HCT116 (cell line): ENCODE results near the gene LYST. TPM values are rescaled to one million over a fixed set of nuclear protein-coding genes. Genes with fewer than 3 reads are reported as not detected.

Source experiments
- ATAC-seq: fragments of 200-7000 bp; cut with Tn5 transposase; 2 replicates; pipeline ENCODE4 v1.9.1; 2020; ENCODE audit warnings: mild to moderate bottlenecking, moderate library complexity
- BruUV-seq: library from RNA; stranded (reverse); fragments of 400-500 nt; replicated peaks from 2 replicates; lab custom pipeline; 2021; lab: Mats Ljungman, UMichigan
- CTCF ChIA-PET: fragments of 300-600 bp; sonication (Branson Sonifier 250); formaldehyde crosslinking; loops from one replicate; lab custom pipeline; 2021; ENCODE audit warnings: antibody characterized with exemption; lab: Charles Lee
- POLR2A ChIA-PET: fragments of 300-600, 350-600 bp; sonication (Branson Sonifier 250); formaldehyde crosslinking; loops from one replicate; lab custom pipeline; 2021; ENCODE audit warnings: antibody characterized with exemption; lab: Charles Lee
- RAD21 ChIA-PET, 2 experiments: fragments of 300-600 bp; sonication (Branson Sonifier 250); formaldehyde crosslinking; loops; one replicate each; lab custom pipeline; 2023; ENCODE audit warnings: low total read pairs in 2 of 2; ENCODE audit not compliant: uncharacterized antibody in 2 of 2, unreplicated experiment in 2 of 2, low non-redundant PET in 1 of 2; lab: Charles Lee
- DNase-seq: peaks from one replicate; pipeline ENCODE4 v3.0.0-alpha.2; 2010; ENCODE audit warnings: low read depth, low spot score
- H2AFZ ChIP-seq: fragments of 200-600 bp; shearing (Covaris generic), sonication (generic); 2 replicates; pipeline ENCODE4 v1.6.1; 2017; ENCODE audit warnings: low read depth, mixed run types, mixed read lengths, antibody characterized with exemption, low read length; ENCODE audit not compliant: poor library complexity, severe bottlenecking
- H3K27ac ChIP-seq: 2 replicates; pipeline ENCODE4 v1.5.1; 2012; ENCODE audit warnings: low read depth, low read length
- H3K27me3 ChIP-seq: fragments of 200-600 bp; sonication (generic); 2 replicates; pipeline ENCODE4 v1.6.1; 2016; ENCODE audit warnings: mixed run types, low read length, mixed read lengths; ENCODE audit not compliant: insufficient read depth
- H3K36me3 ChIP-seq, 2 experiments: fragments of 200-500 bp in 1 of 2; fragments of 200-600 bp in 1 of 2; sonication (Bioruptor generic) in 1 of 2; sonication (generic) in 1 of 2; 2 replicates each; pipeline versions ENCODE4 v1.5.1 to v1.6.1; 2014 to 2016; ENCODE audit warnings: low read length in 2 of 2, inconsistent platforms in 1 of 2, mixed read lengths in 1 of 2, mixed run types in 1 of 2; ENCODE audit not compliant: insufficient read depth in 2 of 2, control insufficient read depth in 1 of 2
- H3K4me1 ChIP-seq, 2 experiments: fragments of 200-600 bp in 1 of 2; sonication (generic) in 1 of 2; 2 replicates each; pipeline versions ENCODE4 v1.5.1 to v1.6.1; 2012 to 2017; ENCODE audit warnings: low read length in 2 of 2, inconsistent platforms in 1 of 2, mild to moderate bottlenecking in 1 of 2, mixed read lengths in 1 of 2, mixed run types in 1 of 2, moderate library complexity in 1 of 2; ENCODE audit not compliant: insufficient read depth in 2 of 2, control insufficient read depth in 1 of 2
- H3K4me2 ChIP-seq: fragments of 200-600 bp; sonication (generic); 2 replicates; pipeline ENCODE4 v1.6.1; 2017; ENCODE audit warnings: mixed run types, low read length, mixed read lengths
- H3K4me3 ChIP-seq, 2 experiments: fragments of 200-600 bp in 1 of 2; sonication (generic) in 1 of 2; replicated peaks in 1 of 2; 2 replicates each; pipeline ENCODE4 v1.5.1; 2011 to 2016; ENCODE audit warnings: low read length in 2 of 2, control low read depth in 1 of 2, low read depth in 1 of 2, mild to moderate bottlenecking in 1 of 2, mixed read lengths in 1 of 2, mixed run types in 1 of 2
- H3K79me2 ChIP-seq: fragments of 200-600 bp; sonication (generic); 2 replicates; pipeline ENCODE4 v1.6.1; 2017; ENCODE audit warnings: mild to moderate bottlenecking, mixed run types, low read length, moderate library complexity, mixed read lengths; ENCODE audit not compliant: insufficient read depth
- H3K9ac ChIP-seq: fragments of 200-600 bp; sonication (generic); 2 replicates; pipeline ENCODE4 v1.6.1; 2016; ENCODE audit warnings: low read length, mixed read lengths
- H3K9me2 ChIP-seq: fragments of 200-600 bp; sonication (generic), shearing (Covaris generic); 2 replicates; pipeline ENCODE4 v1.6.1; 2017; ENCODE audit warnings: mixed run types, mild to moderate bottlenecking, moderate library complexity; ENCODE audit not compliant: insufficient read depth
- H3K9me3 ChIP-seq, 2 experiments: fragments of 200-500 bp in 1 of 2; fragments of 200-600 bp in 1 of 2; sonication (Bioruptor generic) in 1 of 2; sonication (generic) in 1 of 2; 2 replicates each; pipeline ENCODE4 v1.6.1; 2014 to 2017; ENCODE audit warnings: low read length in 2 of 2, mixed read lengths in 2 of 2, inconsistent platforms in 1 of 2, low read depth in 1 of 2, mild to moderate bottlenecking in 1 of 2, mixed run types in 1 of 2, moderate library complexity in 1 of 2; ENCODE audit not compliant: control insufficient read depth in 1 of 2, insufficient read depth in 1 of 2
- H4K20me1 ChIP-seq: fragments of 200-600 bp; sonication (generic), shearing (Covaris generic); 2 replicates; pipeline ENCODE4 v1.6.1; 2017; ENCODE audit warnings: mixed run types, mild to moderate bottlenecking, moderate library complexity; ENCODE audit not compliant: insufficient read depth
- ATF3 ChIP-seq: IDR thresholded peaks from 2 replicates; pipeline ENCODE4 v1.6.1; 2012
- ELF1 ChIP-seq: IDR thresholded peaks from 2 replicates; pipeline ENCODE4 v1.6.1; 2012; ENCODE audit warnings: low read depth, borderline replicate concordance
- EZH2 ChIP-seq: fragments of 200-600 bp; sonication (generic); IDR thresholded peaks from 2 replicates; pipeline ENCODE4 v1.6.1; 2017; ENCODE audit warnings: antibody characterized with exemption, mixed run types
- EZH2phosphoT487 ChIP-seq: fragments of 200-600 bp; IDR thresholded peaks from 2 replicates; pipeline ENCODE4 v1.6.1; 2018; ENCODE audit warnings: antibody characterized with exemption, borderline replicate concordance
- FOSL1 ChIP-seq: IDR thresholded peaks from 2 replicates; pipeline ENCODE4 v1.6.1; 2012; ENCODE audit warnings: low read depth
- JUND ChIP-seq: IDR thresholded peaks from 2 replicates; pipeline ENCODE4 v1.6.1; 2012
- MAX ChIP-seq: IDR thresholded peaks from 2 replicates; pipeline ENCODE4 v1.6.1; 2012
- POLR2A ChIP-seq: IDR thresholded peaks from 2 replicates; pipeline ENCODE4 v1.7.0; 2011; ENCODE audit warnings: borderline replicate concordance; ENCODE audit not compliant: insufficient read depth, insufficient read length; ENCODE audit errors: extremely low read depth
- SRF ChIP-seq: IDR thresholded peaks from 2 replicates; pipeline ENCODE4 v1.6.1; 2012; ENCODE audit warnings: low read depth
- TCF7L2 ChIP-seq: IDR thresholded peaks from 2 replicates; pipeline ENCODE4 v1.7.0; 2011; ENCODE audit warnings: borderline replicate concordance, inconsistent platforms; ENCODE audit not compliant: insufficient read depth, insufficient read length; ENCODE audit errors: extremely low read depth
- YY1 ChIP-seq: IDR thresholded peaks from 2 replicates; pipeline ENCODE4 v1.6.1; 2011; ENCODE audit warnings: low read length, low read depth, moderate library complexity, mild to moderate bottlenecking; ENCODE audit not compliant: insufficient replicate concordance; ENCODE audit errors: extremely low read depth
- ZNF274 ChIP-seq: fragments of 200-500 bp; sonication (Bioruptor generic); IDR thresholded peaks from 2 replicates; pipeline ENCODE4 v1.6.1; 2014; ENCODE audit warnings: mild to moderate bottlenecking, low read depth, low read length, inconsistent platforms
- intact Hi-C: fragments of 100-400 bp; cut with micrococcal nuclease; formaldehyde crosslinking; loops from 2 replicates; pipeline ENCODE4 v1.10.0; 2022
- total RNA-seq: library from RNA; stranded (reverse); gene quantifications from one replicate; pipeline ENCODE4 v1.2.1, GENCODE V29; 2021; ENCODE audit not compliant: unreplicated experiment
- TF ChIP-seq, protein P1 (sequence below): IDR thresholded peaks from 2 replicates; pipeline ENCODE4 v1.6.1; 2012; ENCODE audit warnings: low read depth

Gene LYST
- total RNA-seq, 1 experiment from 2014 or later: 6.6 TPM

GRCh38 chr1:235882816-235883215 lies 16.1 kb upstream of the LYST start:
- ATAC-seq: no peak
- Histone ChIP-seq H3K4me1 (peaks cover 3 to 7% of the 10 kb centered on the region in 2 experiments; a peak in 3 of 4 replicates), H3K9me2 (no peaks in the 10 kb centered on the region), H3K4me3 (no peak overlapping the region), H3K4me2 (no peak overlapping the region), H3K27ac (no peak overlapping the region), H3K9me3 (no peaks in the 10 kb centered on the region), H2AFZ (no peak overlapping the region), H3K9ac (no peak overlapping the region), H3K79me2 (no peaks in the 10 kb centered on the region), H3K36me3 (no peaks in the 10 kb centered on the region), H4K20me1 (no peaks in the 10 kb centered on the region), H3K27me3 (no peaks in the 10 kb centered on the region)
- BruUV-seq: no TSS peak
- DNase-seq: no peak
- POLR2A ChIA-PET: no interaction called here
- CTCF ChIA-PET: interaction anchor here (1.0 kb wide), 1 partner anchor 40 kb away, joined by 4 read pairs; no protein-coding TSS in a partner anchor
- no peak for TF ChIP-seq EZH2phosphoT487
- no peak for TF ChIP-seq POLR2A
- no peak for TF ChIP-seq FOSL1
- TF ChIP-seq ZNF274: no peak
- no peak for TF ChIP-seq SRF
- TF ChIP-seq YY1: no peak
- no peak for TF ChIP-seq JUND
- TF ChIP-seq, protein P1, sequence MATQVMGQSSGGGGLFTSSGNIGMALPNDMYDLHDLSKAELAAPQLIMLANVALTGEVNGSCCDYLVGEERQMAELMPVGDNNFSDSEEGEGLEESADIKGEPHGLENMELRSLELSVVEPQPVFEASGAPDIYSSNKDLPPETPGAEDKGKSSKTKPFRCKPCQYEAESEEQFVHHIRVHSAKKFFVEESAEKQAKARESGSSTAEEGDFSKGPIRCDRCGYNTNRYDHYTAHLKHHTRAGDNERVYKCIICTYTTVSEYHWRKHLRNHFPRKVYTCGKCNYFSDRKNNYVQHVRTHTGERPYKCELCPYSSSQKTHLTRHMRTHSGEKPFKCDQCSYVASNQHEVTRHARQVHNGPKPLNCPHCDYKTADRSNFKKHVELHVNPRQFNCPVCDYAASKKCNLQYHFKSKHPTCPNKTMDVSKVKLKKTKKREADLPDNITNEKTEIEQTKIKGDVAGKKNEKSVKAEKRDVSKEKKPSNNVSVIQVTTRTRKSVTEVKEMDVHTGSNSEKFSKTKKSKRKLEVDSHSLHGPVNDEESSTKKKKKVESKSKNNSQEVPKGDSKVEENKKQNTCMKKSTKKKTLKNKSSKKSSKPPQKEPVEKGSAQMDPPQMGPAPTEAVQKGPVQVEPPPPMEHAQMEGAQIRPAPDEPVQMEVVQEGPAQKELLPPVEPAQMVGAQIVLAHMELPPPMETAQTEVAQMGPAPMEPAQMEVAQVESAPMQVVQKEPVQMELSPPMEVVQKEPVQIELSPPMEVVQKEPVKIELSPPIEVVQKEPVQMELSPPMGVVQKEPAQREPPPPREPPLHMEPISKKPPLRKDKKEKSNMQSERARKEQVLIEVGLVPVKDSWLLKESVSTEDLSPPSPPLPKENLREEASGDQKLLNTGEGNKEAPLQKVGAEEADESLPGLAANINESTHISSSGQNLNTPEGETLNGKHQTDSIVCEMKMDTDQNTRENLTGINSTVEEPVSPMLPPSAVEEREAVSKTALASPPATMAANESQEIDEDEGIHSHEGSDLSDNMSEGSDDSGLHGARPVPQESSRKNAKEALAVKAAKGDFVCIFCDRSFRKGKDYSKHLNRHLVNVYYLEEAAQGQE: no peak
- no peak for TF ChIP-seq ELF1
- no peak for TF ChIP-seq MAX
- no peak for TF ChIP-seq TCF7L2
- TF ChIP-seq ATF3: no peak
- no peak for TF ChIP-seq EZH2
- intact Hi-C loops: no loop called here
- RAD21 ChIA-PET: no interaction called here
